ENCODE measurements around the gene SH3D21.

SH3D21 gene

GRCh38 chr1:36286802-36287201, 19.4 kb upstream of the SH3D21 start:
- TF ChIP-seq CTCF (IDR thresholded peaks at IDR 0.05) = no peak

GRCh38 chr1:36287595-36287994, 18.6 kb upstream of the SH3D21 start:
- TF ChIP-seq CTCF (IDR thresholded peaks at IDR 0.05) = no peak

GRCh38 chr1:36295390-36295789, 10.8 kb upstream of the SH3D21 start:
- TF ChIP-seq CTCF (IDR thresholded peaks at IDR 0.05) = no peak

GRCh38 chr1:36297062-36297461, 9.1 kb upstream of the SH3D21 start:
- TF ChIP-seq CTCF (IDR thresholded peaks at IDR 0.05) = no peak

GRCh38 chr1:36298640-36299039, 7.5 kb upstream of the SH3D21 start:
- no peak for TF ChIP-seq CTCF (IDR thresholded peaks at IDR 0.05)

- no peak for TF ChIP-seq CTCF (IDR thresholded peaks at IDR 0.05)
Measured at GRCh38 chr1:36300526-36300925, 5.6 kb upstream of the SH3D21 start.

- TF ChIP-seq CTCF (IDR thresholded peaks at IDR 0.05) = no peak
Measured at GRCh38 chr1:36301220-36301619, 4.9 kb upstream of the SH3D21 start.

GRCh38 chr1:36303244-36303643, 2.9 kb upstream of the SH3D21 start:
- TF ChIP-seq CTCF (IDR thresholded peaks at IDR 0.05) = no peak
